ENCODE results near the gene PCGF3. TPM values are rescaled to one million over a fixed set of nuclear protein-coding genes. Genes with fewer than 3 reads are reported as not detected.
A peak's percentile ranks its signal among the peaks of the same experiment; 100 is the strongest.

Gene PCGF3
- total and polyA plus RNA-seq, 9 of the 15 experiments (the other 6 are each of a cell fraction or from before 2014, with no cell fraction given), result 2.6 to 46.1 (median 20.3) TPM

DNA sequence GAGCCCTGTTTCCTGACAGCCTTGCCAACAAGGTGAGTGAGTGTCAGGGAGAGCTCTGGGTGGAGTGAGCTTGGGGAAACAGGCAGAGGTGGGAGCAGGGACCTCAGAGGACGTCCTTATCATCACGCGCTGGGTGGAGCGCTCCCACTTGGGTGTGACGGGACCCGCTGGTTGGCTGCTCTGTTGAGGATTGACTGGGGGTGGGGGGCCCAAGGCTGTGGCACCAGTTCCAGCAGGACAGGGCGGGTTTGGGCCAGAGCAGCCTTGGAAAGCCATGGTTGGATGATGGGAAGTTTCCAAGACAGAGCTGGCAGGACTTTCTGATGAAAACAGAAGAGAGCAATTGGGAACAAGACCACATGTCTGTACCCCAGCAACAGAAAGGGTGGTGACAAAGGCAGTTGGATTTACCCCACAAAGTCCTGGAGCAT lies 3.0 kb upstream of the PCGF3 start (continued):
- TF ChIP-seq, protein P1, sequence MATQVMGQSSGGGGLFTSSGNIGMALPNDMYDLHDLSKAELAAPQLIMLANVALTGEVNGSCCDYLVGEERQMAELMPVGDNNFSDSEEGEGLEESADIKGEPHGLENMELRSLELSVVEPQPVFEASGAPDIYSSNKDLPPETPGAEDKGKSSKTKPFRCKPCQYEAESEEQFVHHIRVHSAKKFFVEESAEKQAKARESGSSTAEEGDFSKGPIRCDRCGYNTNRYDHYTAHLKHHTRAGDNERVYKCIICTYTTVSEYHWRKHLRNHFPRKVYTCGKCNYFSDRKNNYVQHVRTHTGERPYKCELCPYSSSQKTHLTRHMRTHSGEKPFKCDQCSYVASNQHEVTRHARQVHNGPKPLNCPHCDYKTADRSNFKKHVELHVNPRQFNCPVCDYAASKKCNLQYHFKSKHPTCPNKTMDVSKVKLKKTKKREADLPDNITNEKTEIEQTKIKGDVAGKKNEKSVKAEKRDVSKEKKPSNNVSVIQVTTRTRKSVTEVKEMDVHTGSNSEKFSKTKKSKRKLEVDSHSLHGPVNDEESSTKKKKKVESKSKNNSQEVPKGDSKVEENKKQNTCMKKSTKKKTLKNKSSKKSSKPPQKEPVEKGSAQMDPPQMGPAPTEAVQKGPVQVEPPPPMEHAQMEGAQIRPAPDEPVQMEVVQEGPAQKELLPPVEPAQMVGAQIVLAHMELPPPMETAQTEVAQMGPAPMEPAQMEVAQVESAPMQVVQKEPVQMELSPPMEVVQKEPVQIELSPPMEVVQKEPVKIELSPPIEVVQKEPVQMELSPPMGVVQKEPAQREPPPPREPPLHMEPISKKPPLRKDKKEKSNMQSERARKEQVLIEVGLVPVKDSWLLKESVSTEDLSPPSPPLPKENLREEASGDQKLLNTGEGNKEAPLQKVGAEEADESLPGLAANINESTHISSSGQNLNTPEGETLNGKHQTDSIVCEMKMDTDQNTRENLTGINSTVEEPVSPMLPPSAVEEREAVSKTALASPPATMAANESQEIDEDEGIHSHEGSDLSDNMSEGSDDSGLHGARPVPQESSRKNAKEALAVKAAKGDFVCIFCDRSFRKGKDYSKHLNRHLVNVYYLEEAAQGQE (IDR thresholded peaks at IDR 0.05; ENCODE audit: borderline replicate concordance), result peak; percentile 99
- TF ChIP-seq, protein P1 (CRISPR knock-in tag; IDR thresholded peaks at IDR 0.05; ENCODE audit: low read depth), result no peak
- TF ChIP-seq SP2 (IDR thresholded peaks at IDR 0.05; ENCODE audit: extremely low read depth, low read depth, low read length, poor library complexity, severe bottlenecking) (no peak), TOE1 (IDR thresholded peaks at IDR 0.05; ENCODE audit: borderline replicate concordance) (peak; percentile 17; the same call in 1 of the 2 replicates), TOE1 (CRISPR knock-in tag; IDR thresholded peaks at IDR 0.05; ENCODE audit: borderline replicate concordance, low read depth) (no peak), BCOR (IDR thresholded peaks at IDR 0.05) (0 out of 2 replicates have a peak, but pooled peaks have one; percentile 31), CTBP1 (IDR thresholded peaks at IDR 0.05; ENCODE audit: borderline replicate concordance) (peak; percentile 50; the same call in 1 of the 2 replicates), KAT2B (IDR thresholded peaks at IDR 0.05; ENCODE audit: low read depth, low read length) (peak; percentile 39), TRIM24 (IDR thresholded peaks at IDR 0.05) (peak in 1 of 2 experiments; percentile 65; a peak in 2 of 4 replicates), ZNF584 (CRISPR knock-in tag; IDR thresholded peaks at IDR 0.05; ENCODE audit: low read depth) (no peak)
- TF ChIP-seq, protein P2, sequence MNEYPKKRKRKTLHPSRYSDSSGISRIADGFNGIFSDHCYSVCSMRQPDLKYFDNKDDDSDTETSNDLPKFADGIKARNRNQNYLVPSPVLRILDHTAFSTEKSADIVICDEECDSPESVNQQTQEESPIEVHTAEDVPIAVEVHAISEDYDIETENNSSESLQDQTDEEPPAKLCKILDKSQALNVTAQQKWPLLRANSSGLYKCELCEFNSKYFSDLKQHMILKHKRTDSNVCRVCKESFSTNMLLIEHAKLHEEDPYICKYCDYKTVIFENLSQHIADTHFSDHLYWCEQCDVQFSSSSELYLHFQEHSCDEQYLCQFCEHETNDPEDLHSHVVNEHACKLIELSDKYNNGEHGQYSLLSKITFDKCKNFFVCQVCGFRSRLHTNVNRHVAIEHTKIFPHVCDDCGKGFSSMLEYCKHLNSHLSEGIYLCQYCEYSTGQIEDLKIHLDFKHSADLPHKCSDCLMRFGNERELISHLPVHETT (CRISPR knock-in tag; conservative IDR thresholded peaks at IDR 0.05 in 1 of 2, IDR thresholded peaks at IDR 0.05 in 1 of 2), result no peak
- TF ChIP-seq, protein P3, sequence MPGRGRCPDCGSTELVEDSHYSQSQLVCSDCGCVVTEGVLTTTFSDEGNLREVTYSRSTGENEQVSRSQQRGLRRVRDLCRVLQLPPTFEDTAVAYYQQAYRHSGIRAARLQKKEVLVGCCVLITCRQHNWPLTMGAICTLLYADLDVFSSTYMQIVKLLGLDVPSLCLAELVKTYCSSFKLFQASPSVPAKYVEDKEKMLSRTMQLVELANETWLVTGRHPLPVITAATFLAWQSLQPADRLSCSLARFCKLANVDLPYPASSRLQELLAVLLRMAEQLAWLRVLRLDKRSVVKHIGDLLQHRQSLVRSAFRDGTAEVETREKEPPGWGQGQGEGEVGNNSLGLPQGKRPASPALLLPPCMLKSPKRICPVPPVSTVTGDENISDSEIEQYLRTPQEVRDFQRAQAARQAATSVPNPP (IDR thresholded peaks at IDR 0.05; ENCODE audit: borderline replicate concordance, insufficient read depth, insufficient read length), result no peak

Data from K562 (cell line).